Measurements from ENCODE around the gene RAMACL. TPM values are rescaled to one million over a fixed set of nuclear protein-coding genes. Genes with fewer than 3 reads are reported as not detected.

RAMACL gene
- polyA plus RNA-seq, 3 donors, result 0.20 to 3.2 (median 0.26) TPM

DNA sequence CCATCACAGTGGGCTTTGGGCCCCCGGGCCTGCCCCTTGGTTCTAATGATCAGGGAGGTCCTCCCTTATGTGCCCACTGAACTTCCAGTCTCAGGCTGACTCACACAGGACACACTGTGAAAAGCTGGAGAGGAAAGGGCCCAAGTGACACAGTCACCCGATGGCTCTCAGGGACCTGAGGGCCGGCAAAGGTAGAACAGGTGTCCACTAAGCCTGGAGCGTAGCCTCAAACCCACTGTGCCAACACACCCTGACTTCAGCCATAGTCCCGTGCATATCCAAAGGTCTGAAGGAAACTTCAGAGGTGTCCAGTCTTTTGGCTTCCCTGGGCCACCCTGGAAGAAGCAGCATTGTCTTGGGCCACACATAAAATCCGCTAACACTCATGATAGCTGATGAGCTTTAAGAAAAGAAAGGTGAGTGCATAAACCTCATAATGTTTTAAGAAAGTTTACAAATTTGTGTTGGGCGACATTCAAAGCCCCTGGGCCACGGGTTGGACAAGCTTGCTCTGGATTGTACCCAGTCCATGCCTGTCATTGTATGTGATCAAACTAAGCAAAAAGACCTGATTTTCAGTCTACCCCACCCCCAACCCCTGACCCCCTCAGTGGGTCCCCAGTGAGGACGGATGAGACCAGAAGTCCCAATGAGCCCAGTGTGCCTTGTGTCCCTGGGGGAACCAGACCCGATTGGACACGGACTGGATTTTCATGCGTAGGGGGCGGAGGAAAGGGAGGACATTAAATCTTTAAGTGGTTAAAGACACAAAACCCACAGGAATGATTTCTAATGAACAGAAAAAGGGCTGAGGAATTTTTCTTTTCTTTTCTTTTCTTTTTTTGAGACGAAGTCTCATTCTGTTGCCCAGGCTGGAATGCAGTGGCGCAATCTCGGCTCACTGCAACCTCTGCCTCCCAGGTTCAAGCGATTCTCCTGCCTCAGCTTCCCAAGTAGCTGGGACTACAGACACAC, 6.1 kb downstream of the RAMACL start:
- DNase-seq (ENCODE audit: low read depth in 3 of 3, low spot score in 2 of 3), result no peak

DNA sequence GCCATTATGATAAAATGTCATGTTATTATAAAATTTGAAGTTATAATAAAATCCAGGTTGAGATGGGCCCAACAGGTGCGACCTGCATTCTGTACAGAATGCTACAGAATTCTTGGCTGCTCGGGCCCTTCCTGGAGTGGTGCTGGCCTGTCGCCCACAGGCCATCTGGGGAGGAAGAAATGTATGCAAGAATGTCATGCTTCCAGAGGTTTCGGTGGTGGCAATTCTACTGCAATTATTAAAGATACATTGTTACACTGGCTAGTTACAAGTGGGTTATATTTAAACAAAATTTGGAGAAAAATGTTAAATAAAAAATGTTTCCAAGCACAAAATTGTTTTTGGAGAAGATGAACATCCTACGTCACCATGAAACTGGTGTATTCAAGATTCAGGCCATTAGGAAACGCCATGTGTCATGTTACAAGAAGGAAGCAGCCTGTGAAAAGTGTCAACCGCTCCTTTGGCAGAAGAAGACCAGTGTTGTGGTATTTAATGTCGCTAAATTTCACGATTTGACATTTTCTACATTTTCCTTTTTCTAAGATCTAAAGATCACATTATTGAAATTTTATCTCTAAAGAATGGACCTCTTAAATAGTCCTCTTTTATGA, 7.1 kb downstream of the RAMACL start:
- DNase-seq (ENCODE audit: low read depth in 3 of 3, low spot score in 2 of 3), result no peak

GRCh38 chr6:166578536-166579236, 7.8 kb downstream of the RAMACL start:
- no peak for DNase-seq (ENCODE audit: low read depth in 3 of 3, low spot score in 2 of 3)

- DNase-seq (ENCODE audit: low read depth in 3 of 3, low spot score in 2 of 3), result no peak
Measured at GRCh38 chr6:166575205-166575604, 11.3 kb downstream of the RAMACL start.

DNA sequence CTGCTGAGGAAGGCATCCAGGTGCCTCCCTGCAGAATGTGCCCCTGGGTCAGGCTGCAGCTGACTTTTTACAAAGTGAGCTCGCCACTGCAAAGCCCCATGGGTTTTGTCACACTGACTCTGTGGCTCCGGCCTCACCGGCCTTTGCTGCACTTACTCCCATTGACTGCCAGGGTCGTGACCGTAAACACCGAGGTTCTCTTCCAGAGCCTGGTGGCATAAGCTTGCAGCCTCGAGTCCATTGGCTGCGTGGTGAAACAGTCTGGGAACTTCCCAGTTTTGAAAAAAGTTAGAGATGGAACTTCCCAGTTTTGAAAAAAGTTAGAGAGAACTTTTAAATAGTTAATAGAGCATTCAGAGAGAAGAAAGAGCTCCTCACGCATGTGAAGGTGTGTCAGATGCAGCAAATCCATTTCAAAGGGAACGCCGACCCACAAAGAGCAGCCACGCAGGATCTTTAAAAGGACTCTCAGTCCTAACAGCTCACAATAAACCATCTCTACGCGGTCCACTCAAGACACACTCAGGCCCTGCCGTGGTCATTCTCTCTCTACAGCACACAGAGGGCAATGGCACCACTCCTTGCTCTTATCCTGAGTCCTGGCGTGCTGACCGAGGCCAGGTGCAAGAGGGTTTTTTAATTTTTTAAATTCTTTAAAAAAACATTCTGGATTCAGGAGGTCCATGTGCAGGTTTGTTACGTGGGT, 12.8 kb downstream of the RAMACL start:
- DNase-seq (ENCODE audit: low read depth in 3 of 3, low spot score in 2 of 3), result no peak

- no peak for DNase-seq (ENCODE audit: low read depth in 3 of 3, low spot score in 2 of 3)
Measured at GRCh38 chr6:166572370-166573261, 13.9 kb downstream of the RAMACL start.

GRCh38 chr6:166570929-166571713, 15.4 kb downstream of the RAMACL start:
- DNase-seq (ENCODE audit: low read depth in 3 of 3, low spot score in 2 of 3), result no peak

DNA sequence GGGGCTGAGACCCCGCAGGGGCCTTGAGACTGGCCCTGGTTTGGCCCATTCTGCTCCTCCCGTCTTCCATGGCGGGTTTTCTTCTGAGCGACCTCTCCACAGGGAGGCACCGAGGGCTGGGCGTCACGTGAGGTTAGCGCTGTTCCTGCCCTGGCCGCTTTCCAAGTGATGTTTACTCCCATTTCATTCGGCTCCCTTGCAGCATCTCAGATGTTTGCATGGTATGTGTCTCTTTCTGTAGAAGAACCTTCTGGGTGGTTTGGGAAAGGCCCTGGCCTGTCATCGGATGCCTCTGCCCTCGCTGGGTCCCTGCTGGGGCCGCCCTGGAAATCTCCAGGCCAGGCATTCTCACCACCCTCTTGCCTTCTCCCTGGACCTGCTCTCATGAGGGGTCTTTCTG, 17.3 kb downstream of the RAMACL start:
- DNase-seq (ENCODE audit: low read depth in 3 of 3, low spot score in 2 of 3), result no peak

DNA sequence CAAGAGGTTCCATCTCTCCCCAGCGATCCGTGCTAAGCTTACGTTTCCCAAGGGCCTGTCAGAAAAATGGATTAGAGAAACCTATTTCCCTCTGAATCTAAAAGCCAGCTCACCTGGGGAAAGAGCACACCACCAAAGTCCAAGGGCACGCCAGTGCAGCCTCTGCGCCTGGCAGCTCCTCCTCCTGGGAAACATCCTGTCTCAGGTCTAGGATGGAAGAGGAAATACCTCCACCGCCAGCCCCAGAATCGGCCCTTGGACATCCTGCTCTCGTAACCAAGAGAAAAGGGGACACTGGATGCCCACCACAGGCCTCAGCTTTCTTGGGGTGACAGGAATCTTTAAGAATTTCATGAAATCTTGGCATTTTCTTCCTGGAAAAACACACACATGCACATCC, 18.7 kb downstream of the RAMACL start:
- no peak for DNase-seq (ENCODE audit: low read depth in 3 of 3, low spot score in 2 of 3)

GRCh38 chr6:166567107-166567506, 19.4 kb downstream of the RAMACL start:
- DNase-seq (ENCODE audit: low read depth in 3 of 3, low spot score in 2 of 3), result no peak

DNA sequence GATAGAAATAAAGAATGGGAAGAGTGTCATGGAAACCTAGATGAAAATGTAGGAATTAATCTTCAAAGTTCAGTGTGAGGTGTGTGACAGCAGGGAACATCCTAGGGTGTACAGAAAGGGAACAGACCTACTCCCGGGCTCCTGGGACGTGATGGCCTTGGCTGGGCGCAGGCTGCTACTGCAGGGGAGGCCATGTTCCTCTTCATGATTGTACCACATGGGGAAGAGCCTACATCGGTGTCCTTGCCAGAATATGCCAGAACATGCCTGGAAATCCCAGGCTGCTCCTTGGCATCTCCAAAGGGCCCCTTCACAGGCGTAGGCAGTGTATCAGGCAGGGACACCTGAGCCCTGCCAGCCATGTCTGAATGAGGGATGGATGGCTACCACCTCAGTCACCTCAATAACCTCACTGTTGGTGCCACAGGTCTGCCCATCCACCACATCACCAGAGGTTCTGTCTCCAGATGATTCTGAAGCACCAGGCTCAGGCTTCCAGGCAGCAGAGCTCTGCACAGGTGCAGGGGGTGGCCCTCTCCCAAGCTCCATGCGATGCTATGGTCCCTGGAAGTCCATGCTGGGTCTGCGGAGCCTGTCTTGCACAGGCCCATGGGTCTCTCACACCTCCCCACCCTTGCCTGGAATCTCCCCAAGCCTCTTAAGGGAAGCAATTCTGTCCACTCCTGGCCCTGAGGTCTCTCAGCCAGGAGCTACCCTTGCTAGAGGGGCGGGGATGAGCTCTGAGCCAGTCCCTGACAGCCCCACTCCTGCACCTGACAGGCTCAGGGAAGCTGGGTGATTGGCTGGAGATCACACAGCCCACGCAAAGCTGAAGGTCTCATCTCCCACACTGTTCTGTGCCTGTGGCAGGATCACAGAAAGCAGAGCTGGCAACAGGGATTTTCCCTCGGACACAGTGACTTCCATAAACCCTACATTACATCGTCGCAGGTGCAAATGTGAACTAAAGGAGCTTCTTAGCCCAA, 20.2 kb downstream of the RAMACL start:
- no peak for DNase-seq (ENCODE audit: low read depth in 3 of 3, low spot score in 2 of 3)

DNA sequence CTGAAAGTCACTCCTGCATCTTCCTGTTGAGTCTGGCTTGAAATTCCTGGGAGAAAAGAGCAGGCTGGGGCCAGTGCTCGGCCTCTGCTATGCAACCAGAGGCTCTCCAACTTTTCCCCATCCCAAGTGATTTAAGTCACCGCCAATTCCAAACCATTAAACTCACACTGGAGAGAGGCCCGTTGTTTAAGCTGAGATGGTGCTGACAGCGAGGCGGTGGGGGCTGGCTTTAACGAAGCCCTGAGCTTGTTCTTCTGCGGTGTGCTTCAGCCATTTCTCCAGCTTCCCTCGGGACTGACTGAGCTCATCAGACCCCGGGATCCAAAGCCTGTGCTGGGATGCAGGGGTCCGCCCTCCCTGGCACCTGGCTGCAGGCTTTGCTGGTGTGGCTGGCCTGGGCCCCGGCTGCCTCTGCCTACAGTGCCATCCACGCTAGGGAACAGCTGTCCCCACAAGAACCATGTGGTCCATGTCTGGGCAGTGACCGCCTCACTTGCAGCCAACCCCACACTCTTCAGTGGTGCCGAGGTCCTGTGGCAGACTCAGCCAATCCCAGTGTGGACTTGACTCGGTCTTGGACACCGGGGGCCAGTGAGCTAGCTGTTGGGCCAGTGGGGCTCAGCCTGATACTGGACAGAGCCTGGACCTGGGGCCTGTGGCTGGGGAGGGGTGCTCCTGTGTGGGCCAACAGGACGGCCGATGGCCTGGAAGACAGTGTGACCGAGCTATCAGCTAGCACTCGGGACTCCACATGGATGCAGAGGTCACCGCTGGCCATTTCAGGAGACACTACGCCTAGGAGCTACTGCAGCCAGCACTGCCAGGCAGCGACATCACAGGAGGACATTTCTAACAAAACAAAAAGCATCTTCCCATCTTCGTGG, 21.2 kb downstream of the RAMACL start:
- no peak for DNase-seq (ENCODE audit: low read depth in 3 of 3, low spot score in 2 of 3)

- no peak for DNase-seq (ENCODE audit: low read depth in 3 of 3, low spot score in 2 of 3)
Measured at GRCh38 chr6:166563805-166564204, 22.7 kb downstream of the RAMACL start.

GRCh38 chr6:166563200-166563599, 23.3 kb downstream of the RAMACL start:
- DNase-seq (ENCODE audit: low read depth in 3 of 3, low spot score in 2 of 3), result no peak

DNA sequence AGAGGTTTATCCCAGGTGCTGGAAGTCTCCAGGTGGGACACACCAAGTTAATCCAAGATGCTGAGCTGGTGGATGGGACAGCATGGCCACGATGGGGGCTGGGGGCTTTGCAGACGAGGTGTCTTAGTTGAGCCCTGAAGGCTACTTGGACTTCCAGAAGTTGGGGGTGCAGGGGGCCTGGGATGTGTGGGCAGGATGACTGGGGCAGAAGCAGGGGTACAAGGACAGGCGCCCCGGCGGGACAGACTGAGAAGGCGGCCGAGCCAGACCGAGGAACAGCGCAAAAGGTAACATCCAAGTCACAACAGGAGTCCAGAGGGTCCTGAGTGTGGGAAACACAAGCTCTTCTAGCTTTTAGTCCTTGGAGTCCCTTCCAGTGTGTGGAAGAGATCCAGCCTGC, 23.8 kb downstream of the RAMACL start:
- no peak for DNase-seq (ENCODE audit: low read depth in 3 of 3, low spot score in 2 of 3)

DNA sequence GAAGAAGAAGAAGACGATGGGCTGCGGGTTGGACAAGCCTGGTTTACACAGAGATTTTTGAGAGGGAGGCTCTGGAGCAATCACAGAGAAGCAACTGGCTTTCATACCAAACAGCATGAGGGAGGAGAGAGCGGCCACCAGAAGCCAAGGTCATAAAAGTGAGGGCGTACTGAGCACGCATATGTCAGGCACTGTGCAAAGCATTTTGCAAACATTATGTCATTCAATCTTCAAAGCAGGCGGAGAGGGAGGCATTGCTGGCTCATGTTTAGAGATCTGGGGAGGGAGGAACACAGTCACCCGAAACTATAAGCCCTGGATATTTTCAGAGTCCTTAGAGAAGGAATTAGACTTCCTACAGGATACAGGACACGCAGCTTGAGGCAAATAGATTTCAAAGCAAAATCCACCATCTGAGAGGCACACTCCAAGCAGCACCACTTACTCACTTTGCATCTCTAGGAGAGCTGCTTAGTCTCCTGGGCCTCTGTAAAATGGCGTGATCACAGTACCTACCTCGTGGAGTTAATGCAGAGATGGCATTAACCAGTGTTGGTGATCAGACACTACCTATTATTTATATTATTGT, 24.6 kb downstream of the RAMACL start:
- DNase-seq (ENCODE audit: low read depth in 3 of 3, low spot score in 2 of 3), result no peak

Measured in right renal cortex interstitium (tissue), 3 donors.